Activated gamma-delta T cell treated with Interleukin-2 at 50 U/mL for 16 hours (primary cell): ENCODE results near the gene TEK.

ENCODE experiments used
- DNase-seq: peaks from one replicate; pipeline ENCODE4 v3.0.0-alpha.2; 2020

TEK gene

GRCh38 chr9:27125030-27125429 is 16.0 kb downstream of the TEK start:
- DNase-seq = no peak

- DNase-seq = no peak
These were observed 16.9 kb downstream of the TEK start for GRCh38 chr9:27125936-27126335.

- DNase-seq = no peak
These were observed 17.6 kb downstream of the TEK start for GRCh38 chr9:27126670-27127069.

- DNase-seq = no peak
These were observed 20.2 kb downstream of the TEK start for GRCh38 chr9:27129221-27129620.

GRCh38 chr9:27131731-27132130 is 22.7 kb downstream of the TEK start:
- DNase-seq = no peak

GRCh38 chr9:27133817-27134216 is 24.8 kb downstream of the TEK start:
- DNase-seq = no peak

- DNase-seq = no peak
These were observed 33.4 kb downstream of the TEK start for GRCh38 chr9:27142299-27142930.

GRCh38 chr9:27145143-27145542 is 36.1 kb downstream of the TEK start:
- no peak for DNase-seq

- DNase-seq = no peak
These were observed 40.6 kb downstream of the TEK start for GRCh38 chr9:27149651-27150050.

- DNase-seq = no peak
These were observed 41.9 kb downstream of the TEK start for GRCh38 chr9:27150746-27151406.

GRCh38 chr9:27151693-27152404 is 42.8 kb downstream of the TEK start:
- DNase-seq = no peak

- no peak for DNase-seq
These were observed 43.3 kb downstream of the TEK start for GRCh38 chr9:27152405-27152718.

GRCh38 chr9:27154908-27155307 is 45.9 kb downstream of the TEK start:
- no peak for DNase-seq

GRCh38 chr9:27157097-27157496 is 48.1 kb downstream of the TEK start:
- DNase-seq = no peak

GRCh38 chr9:27157736-27158135 is 48.7 kb downstream of the TEK start:
- DNase-seq = no peak

GRCh38 chr9:27160636-27161035 is 51.6 kb downstream of the TEK start:
- DNase-seq = no peak

- no peak for DNase-seq
These were observed 53.0 kb downstream of the TEK start for GRCh38 chr9:27162045-27162444.

GRCh38 chr9:27165068-27165467 is 56.0 kb downstream of the TEK start:
- DNase-seq = no peak

GRCh38 chr9:27165670-27166069 is 56.6 kb downstream of the TEK start:
- no peak for DNase-seq

GRCh38 chr9:27168496-27168895 is 59.5 kb downstream of the TEK start:
- DNase-seq = no peak

- no peak for DNase-seq
These were observed 59.9 kb downstream of the TEK start for GRCh38 chr9:27168951-27169350.

- DNase-seq = no peak
These were observed 67.9 kb downstream of the TEK start for GRCh38 chr9:27176971-27177370.

- no peak for DNase-seq
These were observed 70.3 kb downstream of the TEK start for GRCh38 chr9:27179245-27179865.

- DNase-seq = no peak
These were observed 72.4 kb downstream of the TEK start for GRCh38 chr9:27181381-27181780.
